Chondrocyte (in vitro differentiated cells): ENCODE results near the gene PPFIBP1. TPM values are rescaled to one million over a fixed set of nuclear protein-coding genes. Genes with fewer than 3 reads are reported as not detected.

Experiments
- DNase-seq: peaks from one replicate; pipeline ENCODE4 v3.0.0; 2021; ENCODE audit warnings: mixed read lengths, low spot score
- H3K27ac Mint-ChIP-seq: one replicate; pipeline ENCODE4 v1.8.0; 2021; ENCODE audit warnings: mild to moderate bottlenecking, moderate library complexity, mixed read lengths; ENCODE audit not compliant: unreplicated experiment
- H3K27me3 Mint-ChIP-seq: 2 replicates; pipeline ENCODE4 v1.8.0; 2021; ENCODE audit warnings: low read depth, mixed read lengths
- H3K36me3 Mint-ChIP-seq: 2 replicates; pipeline ENCODE4 v1.8.0; 2021; ENCODE audit warnings: low read depth, mixed read lengths
- H3K4me1 Mint-ChIP-seq: 2 replicates; pipeline ENCODE4 v1.8.0; 2021; ENCODE audit warnings: low read depth, mild to moderate bottlenecking, mixed read lengths
- H3K4me3 Mint-ChIP-seq: one replicate; pipeline ENCODE4 v1.8.0; 2021; ENCODE audit warnings: mild to moderate bottlenecking, moderate library complexity, mixed read lengths; ENCODE audit not compliant: unreplicated experiment
- H3K9me3 Mint-ChIP-seq: 2 replicates; pipeline ENCODE4 v1.8.0; 2021; ENCODE audit warnings: low read depth, mixed read lengths
- CTCF ChIP-seq: fragments of 200-600 bp; sonication (generic); IDR thresholded peaks from 2 replicates; pipeline ENCODE4 v1.5.0; 2021; ENCODE audit warnings: antibody characterized with exemption, mild to moderate bottlenecking, moderate library complexity
- total RNA-seq: library from RNA; stranded (reverse); gene quantifications from 3 replicates; pipeline ENCODE4 v1.2.1, GENCODE V29; 2021

Gene PPFIBP1
- total RNA-seq, 1 donor from 2014 or later, result 85.0 TPM

GRCh38 chr12:27667540-27667939, 143.5 kb downstream of the PPFIBP1 start:
- H3K4me3 Mint-ChIP-seq, result no peak overlapping the region
- H3K27me3 Mint-ChIP-seq, result no peaks in the 10 kb centered on the region
- peaks cover 38% of the 10 kb centered on the region for H3K4me1 Mint-ChIP-seq
- no peak for DNase-seq
- no peak for TF ChIP-seq CTCF
- peak overlapping the region; percentile 14 for H3K27ac Mint-ChIP-seq
- peaks cover 42% of the 10 kb centered on the region for H3K36me3 Mint-ChIP-seq
- H3K9me3 Mint-ChIP-seq, result no peaks in the 10 kb centered on the region

- DNase-seq, result no peak
- TF ChIP-seq CTCF, result no peak
- H3K36me3 Mint-ChIP-seq, result peaks cover 34% of the 10 kb centered on the region
- peak overlapping the region; percentile 55 for H3K27ac Mint-ChIP-seq
- no peaks in the 10 kb centered on the region for H3K27me3 Mint-ChIP-seq
- no peaks in the 10 kb centered on the region for H3K9me3 Mint-ChIP-seq
- peaks cover 47% of the 10 kb centered on the region for H3K4me1 Mint-ChIP-seq
- H3K4me3 Mint-ChIP-seq, result no peak overlapping the region
These were observed 148.0 kb downstream of the PPFIBP1 start for GRCh38 chr12:27672051-27672450.

- Mint-ChIP-seq H3K36me3 (peaks cover 34% of the 10 kb centered on the region), H3K4me3 (peak overlapping the region; percentile 28), H3K27me3 (no peaks in the 10 kb centered on the region), H3K9me3 (no peaks in the 10 kb centered on the region), H3K27ac (peak overlapping the region; percentile 79), H3K4me1 (peaks cover 41% of the 10 kb centered on the region)
- no peak for DNase-seq
- TF ChIP-seq CTCF, result no peak
These were observed 148.6 kb downstream of the PPFIBP1 start for GRCh38 chr12:27672643-27673042.

- no peaks in the 10 kb centered on the region for H3K9me3 Mint-ChIP-seq
- H3K27ac Mint-ChIP-seq, result peak overlapping the region; percentile 79
- TF ChIP-seq CTCF, result no peak
- no peaks in the 10 kb centered on the region for H3K27me3 Mint-ChIP-seq
- DNase-seq, result no peak
- H3K4me3 Mint-ChIP-seq, result no peak overlapping the region
- H3K36me3 Mint-ChIP-seq, result peaks cover 32% of the 10 kb centered on the region
- H3K4me1 Mint-ChIP-seq, result peaks cover 37% of the 10 kb centered on the region
These were observed 149.2 kb downstream of the PPFIBP1 start for GRCh38 chr12:27673101-27673718.

GRCh38 chr12:27674989-27675388, 151.0 kb downstream of the PPFIBP1 start:
- Mint-ChIP-seq H3K36me3 (peaks cover 35% of the 10 kb centered on the region), H3K27ac (no peak overlapping the region), H3K27me3 (no peaks in the 10 kb centered on the region), H3K9me3 (no peaks in the 10 kb centered on the region), H3K4me3 (no peak overlapping the region), H3K4me1 (peaks cover 29% of the 10 kb centered on the region)
- no peak for DNase-seq
- no peak for TF ChIP-seq CTCF
